LNCaP clone FGC (cell line): ENCODE results near the gene FGF8.

Experiments
- DNase-seq: peaks from one replicate; pipeline ENCODE4 v3.0.0-alpha.2; 2011; ENCODE audit warnings: low read depth
- H3K4me3 ChIP-seq: 2 replicates; pipeline ENCODE4 v1.5.1; 2011; ENCODE audit warnings: mild to moderate bottlenecking, low read depth, low read length, control low read depth
- CTCF ChIP-seq: IDR thresholded peaks from 2 replicates; pipeline ENCODE4 v1.5.1; 2012; ENCODE audit warnings: mild to moderate bottlenecking; ENCODE audit not compliant: control insufficient read depth, insufficient read depth; ENCODE audit errors: extremely low read depth

The FGF8 gene

DNA sequence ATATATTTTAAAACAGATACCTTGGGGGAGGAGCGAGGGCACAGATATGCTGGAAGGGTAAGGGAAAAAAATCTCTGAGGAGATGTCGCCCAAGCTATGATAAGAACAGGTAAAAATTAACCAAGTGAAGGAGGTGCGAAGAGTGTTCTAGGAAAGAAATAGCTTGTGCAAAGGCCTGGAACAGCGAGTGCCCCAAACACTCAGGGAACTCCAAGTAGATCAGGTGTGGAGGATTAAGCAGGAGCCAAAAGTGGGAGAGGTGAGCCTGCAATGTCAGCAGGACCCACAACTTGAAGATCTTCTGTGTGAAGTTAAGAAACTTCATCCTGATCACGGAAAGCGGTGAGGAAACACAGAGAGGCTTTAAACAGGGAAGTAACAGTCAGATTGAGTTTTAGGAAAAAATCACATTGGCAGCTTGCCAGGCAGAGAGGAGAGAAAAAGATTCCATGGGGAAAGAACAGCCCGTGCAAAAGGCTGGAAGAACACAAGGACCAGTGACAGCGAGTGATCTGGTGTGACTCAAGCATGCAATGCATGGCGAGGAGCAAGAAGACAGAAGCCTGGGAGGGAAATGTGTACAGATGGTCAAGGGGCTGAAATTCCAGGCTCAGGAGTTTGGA, 30.7 kb downstream of the FGF8 start:
- no peak overlapping the region for H3K4me3 ChIP-seq
- DNase-seq: no peak
- no peak for TF ChIP-seq CTCF

- no peak overlapping the region for H3K4me3 ChIP-seq
- no peak for TF ChIP-seq CTCF
- DNase-seq: no peak
These were observed 31.6 kb downstream of the FGF8 start for GRCh38 chr10:101744267-101744666.

GRCh38 chr10:101741938-101742337, 34.0 kb downstream of the FGF8 start:
- no peak for TF ChIP-seq CTCF
- no peak overlapping the region for H3K4me3 ChIP-seq
- DNase-seq: no peak

DNA sequence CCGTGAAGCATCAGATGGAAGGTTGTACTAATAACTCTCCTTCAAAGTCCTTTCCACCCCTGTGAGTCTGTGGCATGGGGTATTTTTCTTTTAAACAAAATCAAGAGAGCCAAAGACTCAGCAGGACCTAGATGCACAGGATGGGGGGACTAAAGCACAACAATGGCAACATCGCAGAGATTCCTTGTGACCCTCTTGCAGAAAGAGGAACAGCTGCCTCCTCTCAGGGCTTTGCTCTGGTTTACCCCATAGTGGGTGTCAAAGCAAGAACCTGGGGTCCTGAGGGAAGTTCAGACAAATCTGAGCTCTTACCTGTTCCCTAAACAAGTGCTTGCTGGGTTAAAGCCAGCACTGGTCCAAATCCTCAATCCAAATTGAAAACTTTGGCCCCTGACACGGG, 39.2 kb downstream of the FGF8 start:
- no peak for TF ChIP-seq CTCF
- H3K4me3 ChIP-seq: no peak overlapping the region
- no peak for DNase-seq

DNA sequence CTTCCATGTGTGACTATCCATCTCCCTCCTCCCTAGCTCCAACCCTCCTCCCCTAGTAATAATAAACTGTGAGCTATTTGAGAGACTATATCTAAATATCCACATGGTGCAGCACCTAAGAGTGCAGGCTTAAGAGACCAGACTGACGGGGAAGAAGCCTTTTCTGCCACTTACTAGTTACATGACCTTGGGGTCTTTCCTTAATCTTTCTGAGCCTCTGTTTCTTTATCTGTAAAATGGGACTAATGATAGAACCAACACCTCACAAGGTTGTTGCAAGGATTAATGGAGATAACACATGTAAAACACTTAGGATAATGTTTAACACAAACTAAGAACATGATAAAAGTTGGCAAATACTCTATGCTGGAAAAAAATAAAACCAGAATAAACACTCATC, 43.8 kb downstream of the FGF8 start:
- DNase-seq: no peak
- H3K4me3 ChIP-seq: no peak overlapping the region
- no peak for TF ChIP-seq CTCF

- DNase-seq: no peak
- TF ChIP-seq CTCF: no peak
- H3K4me3 ChIP-seq: no peak overlapping the region
These were observed 49.9 kb downstream of the FGF8 start for GRCh38 chr10:101726115-101726387.

DNA sequence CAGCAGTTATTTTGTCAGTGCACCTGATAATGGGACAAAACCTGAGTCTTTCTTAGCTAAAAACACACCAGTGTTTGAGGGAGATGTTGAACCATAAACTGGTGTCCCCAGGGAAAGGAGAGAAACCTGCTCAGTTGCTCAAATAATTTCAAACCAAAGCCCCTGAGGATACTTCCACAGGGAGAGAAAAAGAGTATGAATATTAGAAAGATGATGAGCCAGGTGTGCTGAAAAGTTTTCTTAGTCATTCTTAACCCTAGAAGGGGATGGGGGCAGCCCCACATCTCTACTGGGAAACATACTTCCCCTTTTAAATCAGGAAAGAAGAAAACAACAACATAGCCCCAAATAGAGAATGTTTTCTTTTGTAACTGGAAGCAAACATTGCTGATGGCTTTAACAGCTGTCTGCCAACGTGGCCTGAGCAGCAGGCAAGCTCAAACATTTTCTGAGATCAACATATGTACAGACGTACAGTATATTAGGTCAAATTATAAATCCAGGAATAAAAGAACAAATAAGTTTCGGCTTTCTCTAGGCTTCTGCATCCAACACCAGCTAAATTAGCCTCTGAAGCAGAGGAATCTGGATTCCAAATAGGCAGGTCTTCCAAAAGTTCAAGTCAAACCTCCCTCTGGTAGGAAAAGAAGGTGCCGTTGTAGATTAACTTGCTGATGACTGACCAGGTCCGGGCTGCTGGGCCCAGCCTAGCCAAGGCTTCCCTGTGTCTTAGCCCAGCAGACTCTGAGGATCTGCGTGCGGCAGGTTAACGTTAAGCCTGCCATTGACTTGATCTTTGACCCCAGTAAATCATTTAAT, 50.4 kb downstream of the FGF8 start:
- no peak for DNase-seq
- H3K4me3 ChIP-seq: no peak overlapping the region
- no peak for TF ChIP-seq CTCF
